GM12892 (cell line): ENCODE results near the gene RPS6KA2.

Source experiments
- POLR2A ChIP-seq: IDR thresholded peaks from 2 replicates; pipeline ENCODE4 v1.6.1; 2011; ENCODE audit warnings: low read depth, low read length, control low read depth
- POLR2AphosphoS5 ChIP-seq: IDR thresholded peaks from 2 replicates; pipeline ENCODE4 v1.6.1; 2011; ENCODE audit warnings: low read depth, low read length, control low read depth
- TAF1 ChIP-seq: IDR thresholded peaks from 2 replicates; pipeline ENCODE4 v1.6.1; 2011; ENCODE audit warnings: low read depth, mild to moderate bottlenecking, control low read depth, low read length, borderline replicate concordance

GRCh38 chr6:166551754-166552495 is 75.1 kb downstream of the RPS6KA2 start:
- no peak for TF ChIP-seq POLR2A
- TF ChIP-seq TAF1 = no peak
- no peak for TF ChIP-seq POLR2AphosphoS5
